H1 (cell line): Measurements from ENCODE around the gene UBE2E1.

Experiments used
- EP300 ChIP-seq, 2 experiments: IDR thresholded peaks; 1 replicate in 1 of 2; 2 replicates in 1 of 2; pipeline ENCODE4 v1.6.1; 2011 to 2012; ENCODE audit warnings: low read depth in 2 of 2, low read length in 2 of 2, mild to moderate bottlenecking in 2 of 2, borderline replicate concordance in 1 of 2, inconsistent platforms in 1 of 2, moderate library complexity in 1 of 2
- GABPA ChIP-seq: IDR thresholded peaks from 2 replicates; pipeline ENCODE4 v1.6.1; 2011; ENCODE audit warnings: mild to moderate bottlenecking, low read length, moderate library complexity, borderline replicate concordance; ENCODE audit not compliant: insufficient read depth
- GTF2F1 ChIP-seq: IDR thresholded peaks from 2 replicates; pipeline ENCODE4 v1.6.1; 2012; ENCODE audit warnings: low read depth, low read length, improper control_type of control experiment, borderline replicate concordance
- TAF1 ChIP-seq: IDR thresholded peaks from 2 replicates; pipeline ENCODE4 v1.6.1; 2011; ENCODE audit warnings: mild to moderate bottlenecking, low read depth, low read length
- TF ChIP-seq, protein P1 (sequence below), 3 experiments: IDR thresholded peaks; 1 replicate in 2 of 3; 2 replicates in 1 of 3; pipeline versions ENCODE4 v1.5.1 to v1.6.1; 2011; ENCODE audit warnings: low read length in 3 of 3, mild to moderate bottlenecking in 3 of 3, inconsistent platforms in 2 of 3, low read depth in 1 of 3, moderate library complexity in 1 of 3; ENCODE audit not compliant: insufficient read depth in 1 of 3; ENCODE audit errors: control extremely low read depth in 1 of 3

DNA sequence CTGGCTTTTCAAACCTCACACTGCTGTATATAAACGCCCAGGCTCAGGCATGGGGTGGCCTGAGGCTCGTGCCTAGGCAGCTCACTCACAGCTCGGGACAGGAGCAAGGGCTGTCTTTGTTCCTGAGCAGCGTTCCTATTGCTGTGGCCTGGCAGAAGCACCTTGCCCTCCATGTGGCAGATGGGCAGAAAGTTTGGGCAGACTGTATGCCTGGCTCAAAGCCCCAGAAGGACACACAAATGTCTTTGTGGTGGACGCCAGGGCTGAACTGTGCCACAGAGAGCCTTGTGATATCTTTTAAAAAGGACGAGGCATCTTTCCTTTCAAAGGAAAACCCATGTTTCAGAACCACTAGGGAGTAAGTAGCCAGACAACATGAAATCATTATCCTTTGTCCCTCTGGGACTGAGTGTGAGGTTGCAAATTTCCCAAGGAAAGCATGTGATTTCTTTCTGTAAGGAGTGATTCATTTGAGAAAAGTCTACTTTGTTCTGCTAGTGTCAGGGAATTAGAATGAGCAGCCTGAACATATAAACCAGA is 29.3 kb upstream of the UBE2E1 start:
- TF ChIP-seq, protein P1, sequence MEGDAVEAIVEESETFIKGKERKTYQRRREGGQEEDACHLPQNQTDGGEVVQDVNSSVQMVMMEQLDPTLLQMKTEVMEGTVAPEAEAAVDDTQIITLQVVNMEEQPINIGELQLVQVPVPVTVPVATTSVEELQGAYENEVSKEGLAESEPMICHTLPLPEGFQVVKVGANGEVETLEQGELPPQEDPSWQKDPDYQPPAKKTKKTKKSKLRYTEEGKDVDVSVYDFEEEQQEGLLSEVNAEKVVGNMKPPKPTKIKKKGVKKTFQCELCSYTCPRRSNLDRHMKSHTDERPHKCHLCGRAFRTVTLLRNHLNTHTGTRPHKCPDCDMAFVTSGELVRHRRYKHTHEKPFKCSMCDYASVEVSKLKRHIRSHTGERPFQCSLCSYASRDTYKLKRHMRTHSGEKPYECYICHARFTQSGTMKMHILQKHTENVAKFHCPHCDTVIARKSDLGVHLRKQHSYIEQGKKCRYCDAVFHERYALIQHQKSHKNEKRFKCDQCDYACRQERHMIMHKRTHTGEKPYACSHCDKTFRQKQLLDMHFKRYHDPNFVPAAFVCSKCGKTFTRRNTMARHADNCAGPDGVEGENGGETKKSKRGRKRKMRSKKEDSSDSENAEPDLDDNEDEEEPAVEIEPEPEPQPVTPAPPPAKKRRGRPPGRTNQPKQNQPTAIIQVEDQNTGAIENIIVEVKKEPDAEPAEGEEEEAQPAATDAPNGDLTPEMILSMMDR (IDR thresholded peaks at IDR 0.05; ENCODE audit: control extremely low read depth in 1 of 3, insufficient read depth in 1 of 3, low read depth in 1 of 3, low read length in 3 of 3), result no peak
- TF ChIP-seq EP300 (IDR thresholded peaks at IDR 0.05; ENCODE audit: borderline replicate concordance in 1 of 2, low read depth in 2 of 2, low read length in 2 of 2), result no peak
- no peak for TF ChIP-seq GTF2F1
- TF ChIP-seq GABPA, result no peak
- no peak for TF ChIP-seq TAF1
